22Rv1 (cell line): ENCODE measurements around the gene ZNF202.

Experiments used
- CTCF ChIP-seq: fragments of 450-650 bp; IDR thresholded peaks from 2 replicates; pipeline ENCODE4 v1.5.1; 2017; ENCODE audit warnings: mild to moderate bottlenecking
- ZFX ChIP-seq: fragments of 450-650 bp; IDR thresholded peaks from 2 replicates; pipeline ENCODE4 v1.6.1; 2017; ENCODE audit warnings: antibody characterized with exemption, borderline replicate concordance

DNA sequence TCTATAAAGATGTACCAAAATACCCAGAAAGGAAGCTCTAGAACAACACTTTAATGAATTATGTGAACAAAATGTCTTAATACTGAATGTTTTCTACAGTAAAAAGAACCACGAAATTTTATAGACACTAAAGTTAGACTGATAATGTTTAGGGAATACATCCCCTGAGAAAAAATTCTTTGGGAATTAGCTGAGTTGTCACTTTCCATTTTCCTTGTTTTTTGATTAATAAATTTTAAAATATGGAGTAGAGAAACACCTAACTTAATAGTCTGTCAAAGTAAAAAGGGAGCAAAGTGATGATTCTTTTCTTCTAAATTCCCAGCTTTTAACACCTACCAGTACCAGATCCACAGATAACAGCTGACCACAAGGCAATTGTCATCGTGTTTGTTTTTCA, 64.0 kb downstream of the ZNF202 start:
- TF ChIP-seq CTCF, result no peak
- TF ChIP-seq ZFX, result no peak
